ENCODE data around the gene SAMSN1. TPM values are rescaled to one million over a fixed set of nuclear protein-coding genes. Genes with fewer than 3 reads are reported as not detected.

The SAMSN1 gene
- total RNA-seq, 1 experiment from 2014 or later, result 2.8 TPM

- Histone ChIP-seq H3T11ph (ENCODE audit: low read length) (no peak overlapping the region), H2BK120ac (ENCODE audit: low read depth, low read length, poor library complexity, severe bottlenecking) (no peak overlapping the region), H3K4ac (ENCODE audit: low read depth, low read length) (no peak overlapping the region), H3K56ac (ENCODE audit: insufficient read length, low read depth, low read length) (no peak overlapping the region), H3K14ac (ENCODE audit: insufficient read depth, low read length) (no peak overlapping the region), H3K79me2 (ENCODE audit: insufficient read depth, low read length) (no peaks in the 10 kb centered on the region), H3K9ac (ENCODE audit: extremely low read depth, insufficient read length, low read length) (no peak overlapping the region), H3K4me2 (ENCODE audit: insufficient read depth, insufficient read length, low read length) (no peak overlapping the region), H2BK12ac (ENCODE audit: insufficient read length, low read depth, low read length) (no peak overlapping the region), H3K4me1 (ENCODE audit: insufficient read depth, low read length) (no peaks in the 10 kb centered on the region), H3K9me3 (ENCODE audit: control insufficient read depth, low read depth, low read length) (peaks cover 4% of the 10 kb centered on the region), H3K27ac (ENCODE audit: insufficient read length, low read depth, low read length) (no peak overlapping the region), H3K23me2 (ENCODE audit: insufficient read length, low read depth, low read length, poor library complexity, severe bottlenecking) (no peaks in the 10 kb centered on the region), H4K5ac (ENCODE audit: insufficient read length, low read depth, low read length) (no peak overlapping the region), H4K91ac (ENCODE audit: insufficient read length, low read depth, low read length) (no peak overlapping the region), H2BK15ac (ENCODE audit: low read depth, low read length) (no peak overlapping the region), H3K23ac (ENCODE audit: insufficient read length, low read depth, low read length) (no peak overlapping the region), H2AK5ac (ENCODE audit: insufficient read length, low read length) (no peak overlapping the region), H3K79me1 (ENCODE audit: insufficient read depth, low read depth, low read length, poor library complexity, severe bottlenecking) (no peaks in the 10 kb centered on the region), H2BK20ac (ENCODE audit: low read depth, low read length, poor library complexity, severe bottlenecking) (no peak overlapping the region), H3K27me3 (ENCODE audit: insufficient read depth, low read length) (no peaks in the 10 kb centered on the region), H2BK5ac (ENCODE audit: insufficient read length, low read length) (no peak overlapping the region), H2AFZ (ENCODE audit: low read length) (no peak overlapping the region), H3K18ac (ENCODE audit: insufficient read length, low read depth, low read length) (no peak overlapping the region), H4K20me1 (ENCODE audit: control insufficient read depth, insufficient read depth, insufficient read length) (no peaks in the 10 kb centered on the region), H4K8ac (replicated peaks; ENCODE audit: insufficient read length, low read depth, low read length) (no peak overlapping the region)
- H3K36me3 Mint-ChIP-seq (ENCODE audit: insufficient read depth in 1 of 3, low read depth in 3 of 3), result peaks cover 10 to 17% (median 10%) of the 10 kb centered on the region in 3 experiments
- 0 out of 4 replicates have a peak, but pooled peaks cover 0 to 8% of the 10 kb centered on the region in 2 experiments for H3K4me1 Mint-ChIP-seq
- no peak overlapping the region for H3K4me3 Mint-ChIP-seq
- no peak overlapping the region for H3K27ac Mint-ChIP-seq
- H3K27me3 Mint-ChIP-seq (ENCODE audit: low read depth), result no peaks in the 10 kb centered on the region
- no CpG with 5 or more reads among the region's 2 CpGs for WGBS (ENCODE audit: extremely low coverage, insufficient read length, low lambda C conversion rate)
- no peak for TF ChIP-seq CTCF (conservative IDR thresholded peaks at IDR 0.05)
- no peak for DNase-seq
- H3K9me3 Mint-ChIP-seq, result peaks cover 17 to 20% of the 10 kb centered on the region in 2 experiments
These were observed 45.8 kb upstream of the SAMSN1 start for GRCh38 chr21:14591882-14592281.

Measured in H9 (cell line).